Hepatocyte (in vitro differentiated cells): ENCODE measurements around the gene TF.

Source experiments
- EZH2phosphoT487 ChIP-seq: fragments of 200-600 bp; sonication (generic); IDR thresholded peaks from one replicate; pipeline ENCODE4 v1.6.1; 2018; ENCODE audit warnings: antibody characterized with exemption, mild to moderate bottlenecking, low read depth, moderate library complexity; ENCODE audit not compliant: unreplicated experiment, severe bottlenecking
- TF ChIP-seq, protein P1 (sequence below): fragments of 200-600 bp; sonication (generic); IDR thresholded peaks from 2 replicates; pipeline ENCODE4 v1.5.1; 2016; ENCODE audit warnings: antibody characterized with exemption, mild to moderate bottlenecking; ENCODE audit not compliant: poor library complexity

DNA sequence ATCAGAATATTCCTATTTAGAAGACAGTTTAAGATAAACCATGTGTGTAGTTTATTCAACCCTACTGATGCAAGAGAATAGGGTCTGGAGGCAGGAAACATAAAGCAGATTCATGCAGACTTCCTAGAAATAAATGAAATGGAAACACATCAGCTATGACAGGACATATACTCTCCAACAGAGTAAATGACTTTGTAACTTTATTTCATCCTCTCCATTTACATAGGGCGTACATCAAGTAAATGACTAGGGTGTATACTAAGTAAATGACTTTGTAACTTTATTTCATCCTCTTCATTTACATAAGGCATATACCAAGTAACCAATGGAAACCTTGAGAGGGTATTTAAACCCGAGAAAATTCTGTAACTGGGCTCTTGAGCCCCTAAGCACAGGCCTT, 41.8 kb downstream of the TF start:
- TF ChIP-seq, protein P1, sequence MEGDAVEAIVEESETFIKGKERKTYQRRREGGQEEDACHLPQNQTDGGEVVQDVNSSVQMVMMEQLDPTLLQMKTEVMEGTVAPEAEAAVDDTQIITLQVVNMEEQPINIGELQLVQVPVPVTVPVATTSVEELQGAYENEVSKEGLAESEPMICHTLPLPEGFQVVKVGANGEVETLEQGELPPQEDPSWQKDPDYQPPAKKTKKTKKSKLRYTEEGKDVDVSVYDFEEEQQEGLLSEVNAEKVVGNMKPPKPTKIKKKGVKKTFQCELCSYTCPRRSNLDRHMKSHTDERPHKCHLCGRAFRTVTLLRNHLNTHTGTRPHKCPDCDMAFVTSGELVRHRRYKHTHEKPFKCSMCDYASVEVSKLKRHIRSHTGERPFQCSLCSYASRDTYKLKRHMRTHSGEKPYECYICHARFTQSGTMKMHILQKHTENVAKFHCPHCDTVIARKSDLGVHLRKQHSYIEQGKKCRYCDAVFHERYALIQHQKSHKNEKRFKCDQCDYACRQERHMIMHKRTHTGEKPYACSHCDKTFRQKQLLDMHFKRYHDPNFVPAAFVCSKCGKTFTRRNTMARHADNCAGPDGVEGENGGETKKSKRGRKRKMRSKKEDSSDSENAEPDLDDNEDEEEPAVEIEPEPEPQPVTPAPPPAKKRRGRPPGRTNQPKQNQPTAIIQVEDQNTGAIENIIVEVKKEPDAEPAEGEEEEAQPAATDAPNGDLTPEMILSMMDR: no peak
- no peak for TF ChIP-seq EZH2phosphoT487
